ENCODE measurements around the gene RANBP1.

- TF ChIP-seq GATA2 (IDR thresholded peaks at IDR 0.05; ENCODE audit: low read depth, low read length) (no peak), GATA3 (IDR thresholded peaks at IDR 0.05; ENCODE audit: low read depth, low read length) (no peak)
Observed at GRCh38 chr22:20136603-20136873, 20.6 kb downstream of the RANBP1 start.

All from SH-SY5Y (cell line).